Measurements from ENCODE around the gene LSP1.
"Not testable (repeated sequence)": the region's sequence is repeated elsewhere in the genome, so short reads cannot be mapped to it uniquely, and the experiment has no call there.

LSP1 gene

DNA sequence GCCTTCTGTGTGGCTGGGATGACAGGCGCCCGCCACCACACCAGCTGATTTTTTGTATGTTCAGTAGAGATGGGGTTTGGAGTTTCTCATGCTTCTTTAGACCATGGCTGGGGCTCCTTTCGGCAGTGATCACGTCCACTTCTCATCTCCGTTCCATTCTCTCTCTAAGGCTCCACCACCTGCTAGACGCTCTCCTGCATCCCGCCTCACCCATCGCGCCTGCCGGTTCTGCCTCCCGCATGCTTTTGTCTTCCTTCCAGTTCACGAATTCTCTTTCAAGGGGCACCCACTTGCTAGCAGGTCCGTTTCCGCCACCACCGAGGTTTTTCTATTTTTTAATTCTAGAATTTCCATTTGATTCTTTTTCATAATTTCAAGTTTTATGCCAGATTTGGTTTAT is 40.1 kb upstream of the LSP1 start:
- no peak for TF ChIP-seq CTCF (IDR thresholded peaks at IDR 0.05; ENCODE audit: low read depth, low read length)
- DNase-seq (ENCODE audit: extremely low read depth, low read depth) = no peak

DNA sequence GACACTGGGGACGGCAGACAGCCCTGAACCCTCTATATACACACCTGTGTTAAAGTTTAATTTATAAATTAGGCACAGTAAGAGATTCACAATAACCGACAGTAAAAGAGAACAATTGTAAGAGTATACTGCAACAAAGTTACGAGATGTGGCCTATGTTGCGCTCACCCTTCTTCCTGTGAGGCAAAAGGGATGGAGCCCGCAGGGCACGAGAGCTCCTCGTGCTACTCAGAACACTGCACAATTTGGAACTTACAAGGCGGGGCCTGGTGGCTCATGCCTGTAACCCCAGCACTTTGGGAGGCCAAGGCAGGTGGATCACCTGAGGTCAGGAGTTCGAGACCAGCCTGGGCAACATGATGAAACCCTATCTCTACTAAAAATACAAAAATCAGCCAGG is 39.5 kb upstream of the LSP1 start:
- not testable (repeated sequence) for DNase-seq (ENCODE audit: extremely low read depth, low read depth)

DNA sequence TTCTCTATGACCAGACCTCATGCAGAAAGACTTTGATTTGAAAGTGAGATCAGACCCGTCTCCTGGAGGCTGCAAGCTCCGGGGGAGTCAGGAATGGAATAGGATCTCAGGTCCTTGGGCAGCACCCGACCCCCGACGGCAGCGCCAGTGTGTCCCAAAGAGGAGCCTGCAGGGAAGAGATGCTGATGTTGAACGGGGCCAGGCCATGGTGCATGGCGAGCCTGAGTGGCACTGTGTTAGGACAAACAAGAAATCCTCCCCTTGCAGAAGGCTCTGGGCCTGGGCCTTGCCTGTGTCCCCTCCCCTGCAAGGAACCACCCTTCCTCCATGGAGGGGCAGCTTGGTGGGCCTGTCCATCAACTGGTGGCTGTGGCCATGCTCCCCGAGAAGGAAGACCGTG is 38.2 kb upstream of the LSP1 start:
- no peak for DNase-seq (ENCODE audit: extremely low read depth, low read depth)
- no peak for TF ChIP-seq CTCF (IDR thresholded peaks at IDR 0.05; ENCODE audit: low read depth, low read length)

- no peak for DNase-seq (ENCODE audit: extremely low read depth, low read depth)
- no peak for TF ChIP-seq CTCF (IDR thresholded peaks at IDR 0.05; ENCODE audit: low read depth, low read length)
These were observed 37.6 kb upstream of the LSP1 start for GRCh38 chr11:1815311-1815710.

DNA sequence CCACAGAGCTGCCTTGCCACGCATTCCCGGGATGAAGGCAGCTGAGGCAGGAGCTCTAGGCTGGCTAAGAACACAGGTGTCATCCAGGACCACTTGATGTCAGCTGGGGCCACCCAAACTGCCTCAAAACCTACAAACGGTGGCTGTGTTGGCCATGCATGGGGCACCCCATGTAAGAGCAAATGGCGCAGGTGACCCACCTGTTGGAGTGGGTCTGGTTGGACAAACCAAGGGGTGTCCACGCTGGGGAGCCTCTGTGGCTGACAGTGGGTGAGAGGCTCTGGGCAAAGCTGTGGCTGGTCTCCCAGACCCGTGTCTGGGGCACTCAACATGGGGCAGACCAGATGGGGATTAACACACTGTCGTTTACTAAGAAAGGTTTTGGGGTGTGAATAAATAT is 37.1 kb upstream of the LSP1 start:
- no peak for DNase-seq (ENCODE audit: extremely low read depth, low read depth)
- TF ChIP-seq CTCF (IDR thresholded peaks at IDR 0.05; ENCODE audit: low read depth, low read length) = no peak

- no peak for TF ChIP-seq CTCF (IDR thresholded peaks at IDR 0.05; ENCODE audit: low read depth, low read length)
- no peak for DNase-seq (ENCODE audit: extremely low read depth, low read depth)
These were observed 35.9 kb upstream of the LSP1 start for GRCh38 chr11:1817000-1817399.

DNA sequence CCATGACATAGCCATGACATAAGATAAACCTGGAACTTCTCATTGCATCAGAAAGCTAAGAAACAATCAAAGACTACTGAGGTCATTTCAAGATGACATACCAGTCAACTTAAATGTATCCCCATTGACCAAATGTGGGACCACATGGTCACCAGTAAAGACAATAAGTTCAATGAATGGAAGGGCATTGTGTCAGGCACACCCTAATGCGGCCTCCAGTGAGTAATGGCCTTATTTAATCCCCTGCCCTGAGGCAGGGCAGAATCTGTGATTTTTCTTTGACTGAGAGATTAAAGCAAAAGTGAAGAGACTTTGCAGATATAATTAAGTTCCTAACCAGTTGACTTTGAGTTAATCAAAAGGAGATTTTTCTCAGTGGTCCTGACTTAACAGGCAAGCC is 35.4 kb upstream of the LSP1 start:
- TF ChIP-seq CTCF (IDR thresholded peaks at IDR 0.05; ENCODE audit: low read depth, low read length) = no peak
- DNase-seq (ENCODE audit: extremely low read depth, low read depth) = no peak

DNA sequence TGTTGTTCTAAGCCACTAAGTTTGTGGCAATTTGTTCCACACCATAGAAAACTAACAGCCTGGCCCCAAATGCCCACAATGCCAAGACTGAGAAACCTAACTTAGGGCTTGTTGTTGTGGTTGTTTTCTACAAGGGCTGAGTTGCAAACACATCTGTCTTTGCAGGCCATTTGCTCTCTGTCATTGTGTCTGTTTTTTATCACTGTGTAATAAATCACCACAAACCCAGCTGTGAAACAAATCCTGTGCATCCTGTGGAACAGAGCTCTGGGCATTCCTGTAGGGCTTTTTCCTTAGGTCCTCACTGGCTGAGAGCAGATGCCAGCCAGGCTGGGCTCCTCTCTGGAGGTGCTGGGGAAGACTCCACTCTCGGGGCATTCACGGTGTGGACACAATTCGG is 33.8 kb upstream of the LSP1 start:
- no peak for TF ChIP-seq CTCF (IDR thresholded peaks at IDR 0.05; ENCODE audit: low read depth, low read length)

More for the DNA sequence above, 33.8 kb upstream of the LSP1 start:
- no peak for DNase-seq (ENCODE audit: extremely low read depth, low read depth)

Measured in AG09319 (cell line).